H1 (cell line): ENCODE results near the gene ADCY9.

ENCODE experiments used
- CHD2 ChIP-seq: IDR thresholded peaks from 2 replicates; pipeline ENCODE4 v1.6.1; 2012; ENCODE audit warnings: low read length, improper control_type of control experiment
- EP300 ChIP-seq, 2 experiments: IDR thresholded peaks; 1 replicate in 1 of 2; 2 replicates in 1 of 2; pipeline ENCODE4 v1.6.1; 2011 to 2012; ENCODE audit warnings: low read depth in 2 of 2, low read length in 2 of 2, mild to moderate bottlenecking in 2 of 2, borderline replicate concordance in 1 of 2, inconsistent platforms in 1 of 2, moderate library complexity in 1 of 2
- HDAC2 ChIP-seq, 2 experiments: fragments of 300-600 bp in 1 of 2; sonication (generic) in 1 of 2; IDR thresholded peaks; 2 replicates each; pipeline ENCODE4 v1.6.1; 2011 to 2012; ENCODE audit warnings: low read depth in 2 of 2, low read length in 2 of 2, mild to moderate bottlenecking in 2 of 2, moderate library complexity in 2 of 2, borderline replicate concordance in 1 of 2, inconsistent platforms in 1 of 2
- HDAC6 ChIP-seq: IDR thresholded peaks from one replicate; pipeline ENCODE4 v1.7.1; 2012; ENCODE audit warnings: low read depth, mild to moderate bottlenecking, inconsistent platforms, low read length, moderate library complexity
- KDM5A ChIP-seq: fragments of 200-600 bp; IDR thresholded peaks from 2 replicates; pipeline ENCODE4 v1.7.1; 2012; ENCODE audit warnings: mild to moderate bottlenecking, low read length, inconsistent platforms, mixed read lengths
- NANOG ChIP-seq: IDR thresholded peaks from 2 replicates; pipeline ENCODE4 v1.6.1; 2011; ENCODE audit warnings: low read length, low read depth, mild to moderate bottlenecking, inconsistent platforms; ENCODE audit not compliant: insufficient read depth, poor library complexity, severe bottlenecking
- POLR2A ChIP-seq, 2 experiments: IDR thresholded peaks; 1 replicate in 1 of 2; 2 replicates in 1 of 2; pipeline ENCODE4 v1.6.1; 2011; ENCODE audit warnings: low read depth in 2 of 2, low read length in 2 of 2, mild to moderate bottlenecking in 2 of 2; ENCODE audit errors: control extremely low read depth in 1 of 2
- POLR2AphosphoS5 ChIP-seq: IDR thresholded peaks from 2 replicates; pipeline ENCODE4 v1.6.1; 2011; ENCODE audit warnings: low read depth, low read length
- TAF1 ChIP-seq: IDR thresholded peaks from 2 replicates; pipeline ENCODE4 v1.6.1; 2011; ENCODE audit warnings: mild to moderate bottlenecking, low read depth, low read length
- TF ChIP-seq, protein P1 (sequence below), 3 experiments: IDR thresholded peaks; 1 replicate in 2 of 3; 2 replicates in 1 of 3; pipeline versions ENCODE4 v1.5.1 to v1.6.1; 2011; ENCODE audit warnings: low read length in 3 of 3, mild to moderate bottlenecking in 3 of 3, inconsistent platforms in 2 of 3, low read depth in 1 of 3, moderate library complexity in 1 of 3; ENCODE audit not compliant: insufficient read depth in 1 of 3; ENCODE audit errors: control extremely low read depth in 1 of 3
- TF ChIP-seq, protein P2 (sequence below): IDR thresholded peaks from 2 replicates; pipeline ENCODE4 v1.6.1; 2012; ENCODE audit warnings: inconsistent platforms

DNA sequence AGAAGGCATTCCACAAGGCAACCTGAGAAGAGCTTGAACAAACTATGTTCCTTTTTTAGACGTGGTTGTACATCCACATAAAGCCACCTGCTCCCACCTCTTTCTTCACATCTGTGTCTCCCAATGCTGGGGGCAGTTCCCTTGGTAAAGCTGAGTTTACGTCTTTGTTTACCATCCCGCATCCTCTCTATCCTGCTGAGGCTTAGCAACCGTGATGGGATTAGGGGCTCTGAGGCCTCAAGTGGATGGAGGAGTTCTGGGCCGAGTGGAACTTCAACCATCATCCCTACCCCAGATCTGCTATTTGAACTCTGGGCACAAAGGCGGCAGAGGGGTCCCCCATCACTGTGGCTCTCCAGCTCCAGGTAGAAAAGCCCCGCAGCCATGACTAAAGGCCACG, 141.5 kb downstream of the ADCY9 start:
- TF ChIP-seq POLR2AphosphoS5 = no peak
- no peak for TF ChIP-seq HDAC6
- TF ChIP-seq, protein P1, sequence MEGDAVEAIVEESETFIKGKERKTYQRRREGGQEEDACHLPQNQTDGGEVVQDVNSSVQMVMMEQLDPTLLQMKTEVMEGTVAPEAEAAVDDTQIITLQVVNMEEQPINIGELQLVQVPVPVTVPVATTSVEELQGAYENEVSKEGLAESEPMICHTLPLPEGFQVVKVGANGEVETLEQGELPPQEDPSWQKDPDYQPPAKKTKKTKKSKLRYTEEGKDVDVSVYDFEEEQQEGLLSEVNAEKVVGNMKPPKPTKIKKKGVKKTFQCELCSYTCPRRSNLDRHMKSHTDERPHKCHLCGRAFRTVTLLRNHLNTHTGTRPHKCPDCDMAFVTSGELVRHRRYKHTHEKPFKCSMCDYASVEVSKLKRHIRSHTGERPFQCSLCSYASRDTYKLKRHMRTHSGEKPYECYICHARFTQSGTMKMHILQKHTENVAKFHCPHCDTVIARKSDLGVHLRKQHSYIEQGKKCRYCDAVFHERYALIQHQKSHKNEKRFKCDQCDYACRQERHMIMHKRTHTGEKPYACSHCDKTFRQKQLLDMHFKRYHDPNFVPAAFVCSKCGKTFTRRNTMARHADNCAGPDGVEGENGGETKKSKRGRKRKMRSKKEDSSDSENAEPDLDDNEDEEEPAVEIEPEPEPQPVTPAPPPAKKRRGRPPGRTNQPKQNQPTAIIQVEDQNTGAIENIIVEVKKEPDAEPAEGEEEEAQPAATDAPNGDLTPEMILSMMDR (IDR thresholded peaks at IDR 0.05; ENCODE audit: control extremely low read depth in 1 of 3, insufficient read depth in 1 of 3, low read depth in 1 of 3, low read length in 3 of 3) = no peak
- TF ChIP-seq KDM5A = no peak
- TF ChIP-seq POLR2A (IDR thresholded peaks at IDR 0.05; ENCODE audit: control extremely low read depth in 1 of 2, low read depth in 2 of 2, low read length in 2 of 2) = no peak
- no peak for TF ChIP-seq TAF1
- TF ChIP-seq HDAC2 (IDR thresholded peaks at IDR 0.05; ENCODE audit: borderline replicate concordance in 1 of 2, low read depth in 2 of 2, low read length in 2 of 2) = no peak
- no peak for TF ChIP-seq NANOG
- TF ChIP-seq EP300 (IDR thresholded peaks at IDR 0.05; ENCODE audit: borderline replicate concordance in 1 of 2, low read depth in 2 of 2, low read length in 2 of 2) = no peak
- no peak for TF ChIP-seq CHD2
- TF ChIP-seq, protein P2, sequence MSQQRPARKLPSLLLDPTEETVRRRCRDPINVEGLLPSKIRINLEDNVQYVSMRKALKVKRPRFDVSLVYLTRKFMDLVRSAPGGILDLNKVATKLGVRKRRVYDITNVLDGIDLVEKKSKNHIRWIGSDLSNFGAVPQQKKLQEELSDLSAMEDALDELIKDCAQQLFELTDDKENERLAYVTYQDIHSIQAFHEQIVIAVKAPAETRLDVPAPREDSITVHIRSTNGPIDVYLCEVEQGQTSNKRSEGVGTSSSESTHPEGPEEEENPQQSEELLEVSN = no peak
